ENCODE measurements around the gene CHD3.

DNA sequence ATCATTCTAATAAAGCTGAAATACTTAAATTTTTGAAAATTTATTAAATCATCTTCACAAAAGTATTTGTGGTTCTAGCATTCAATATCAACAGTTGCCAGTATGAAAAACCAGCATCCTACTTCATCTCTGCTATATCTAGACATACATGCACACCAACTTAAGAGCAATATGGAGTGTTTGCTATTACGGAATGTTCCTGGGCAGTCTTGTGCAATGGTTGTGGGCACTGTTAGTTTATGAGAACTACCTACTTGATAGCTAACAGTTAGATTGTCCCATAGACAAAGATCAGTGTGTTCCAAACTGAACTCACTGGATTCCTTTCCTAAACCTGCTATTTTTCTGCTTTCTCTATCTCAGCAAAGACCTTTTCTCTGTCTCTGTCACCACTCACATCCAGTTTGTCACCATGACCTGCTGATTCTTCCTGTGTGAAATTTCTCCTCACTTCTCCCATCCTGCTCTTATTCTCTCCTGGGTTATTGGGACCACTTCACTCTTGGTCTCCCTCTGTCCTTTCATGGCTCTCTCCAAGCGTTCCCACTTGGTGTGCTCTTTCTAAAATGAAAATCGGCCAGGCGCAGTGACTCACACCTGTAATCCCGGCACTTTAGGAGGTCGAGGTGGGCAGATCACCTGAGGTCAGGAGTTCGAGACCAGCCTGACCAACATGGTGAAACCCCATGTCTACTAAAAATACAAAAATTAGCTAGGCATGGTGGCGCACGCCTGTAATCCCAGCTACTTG lies 71.1 kb downstream of the CHD3 start:
- TF ChIP-seq ZNF24 (tag by site-specific recombination; IDR thresholded peaks at IDR 0.05) = no peak
- TF ChIP-seq ZNF416 (tag by site-specific recombination; IDR thresholded peaks at IDR 0.05) = no peak
- no peak for TF ChIP-seq CTCF (tag by site-specific recombination; IDR thresholded peaks at IDR 0.05)
- TF ChIP-seq, protein P1, sequence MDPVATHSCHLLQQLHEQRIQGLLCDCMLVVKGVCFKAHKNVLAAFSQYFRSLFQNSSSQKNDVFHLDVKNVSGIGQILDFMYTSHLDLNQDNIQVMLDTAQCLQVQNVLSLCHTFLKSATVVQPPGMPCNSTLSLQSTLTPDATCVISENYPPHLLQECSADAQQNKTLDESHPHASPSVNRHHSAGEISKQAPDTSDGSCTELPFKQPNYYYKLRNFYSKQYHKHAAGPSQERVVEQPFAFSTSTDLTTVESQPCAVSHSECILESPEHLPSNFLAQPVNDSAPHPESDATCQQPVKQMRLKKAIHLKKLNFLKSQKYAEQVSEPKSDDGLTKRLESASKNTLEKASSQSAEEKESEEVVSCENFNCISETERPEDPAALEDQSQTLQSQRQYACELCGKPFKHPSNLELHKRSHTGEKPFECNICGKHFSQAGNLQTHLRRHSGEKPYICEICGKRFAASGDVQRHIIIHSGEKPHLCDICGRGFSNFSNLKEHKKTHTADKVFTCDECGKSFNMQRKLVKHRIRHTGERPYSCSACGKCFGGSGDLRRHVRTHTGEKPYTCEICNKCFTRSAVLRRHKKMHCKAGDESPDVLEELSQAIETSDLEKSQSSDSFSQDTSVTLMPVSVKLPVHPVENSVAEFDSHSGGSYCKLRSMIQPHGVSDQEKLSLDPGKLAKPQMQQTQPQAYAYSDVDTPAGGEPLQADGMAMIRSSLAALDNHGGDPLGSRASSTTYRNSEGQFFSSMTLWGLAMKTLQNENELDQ (tag by site-specific recombination; IDR thresholded peaks at IDR 0.05; ENCODE audit: low read depth) = no peak
- no peak for TF ChIP-seq ZNF16 (tag by site-specific recombination; IDR thresholded peaks at IDR 0.05; ENCODE audit: low read depth)
- no peak for TF ChIP-seq YY1 (tag by site-specific recombination; IDR thresholded peaks at IDR 0.05)
- TF ChIP-seq, protein P2, sequence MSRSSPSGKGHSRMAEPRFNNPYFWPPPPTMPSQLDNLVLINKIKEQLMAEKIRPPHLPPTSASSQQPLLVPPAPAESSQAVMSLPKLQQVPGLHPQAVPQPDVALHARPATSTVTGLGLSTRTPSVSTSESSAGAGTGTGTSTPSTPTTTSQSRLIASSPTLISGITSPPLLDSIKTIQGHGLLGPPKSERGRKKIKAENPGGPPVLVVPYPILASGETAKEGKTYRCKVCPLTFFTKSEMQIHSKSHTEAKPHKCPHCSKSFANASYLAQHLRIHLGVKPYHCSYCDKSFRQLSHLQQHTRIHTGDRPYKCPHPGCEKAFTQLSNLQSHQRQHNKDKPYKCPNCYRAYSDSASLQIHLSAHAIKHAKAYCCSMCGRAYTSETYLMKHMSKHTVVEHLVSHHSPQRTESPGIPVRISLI (tag by site-specific recombination; IDR thresholded peaks at IDR 0.05) = no peak
- no peak for TF ChIP-seq ZNF580 (tag by site-specific recombination; IDR thresholded peaks at IDR 0.05)
- no peak for TF ChIP-seq ZFP41 (tag by site-specific recombination; IDR thresholded peaks at IDR 0.05; ENCODE audit: borderline replicate concordance)
- TF ChIP-seq ZNF561 (tag by site-specific recombination; IDR thresholded peaks at IDR 0.05; ENCODE audit: borderline replicate concordance) = no peak
- TF ChIP-seq PRDM2 (tag by site-specific recombination; IDR thresholded peaks at IDR 0.05; ENCODE audit: borderline replicate concordance) = no peak
